ENCODE data around the gene SLAMF9.

GRCh38 chr1:159988006-159988405 is 34.0 kb upstream of the SLAMF9 start:
- no peak for TF ChIP-seq YY1 (IDR thresholded peaks at IDR 0.05; ENCODE audit: extremely low read depth, insufficient replicate concordance, low read depth, low read length)
- no peak for TF ChIP-seq EZH2 (IDR thresholded peaks at IDR 0.05)
- no peak for TF ChIP-seq RAD21 (IDR thresholded peaks at IDR 0.05; ENCODE audit: low read depth)
- TF ChIP-seq SP1 (IDR thresholded peaks at IDR 0.05; ENCODE audit: low read depth): no peak
- TF ChIP-seq ZBTB33 (IDR thresholded peaks at IDR 0.05; ENCODE audit: extremely low read depth, insufficient replicate concordance, low read length): no peak
- no peak for TF ChIP-seq CTCF (IDR thresholded peaks at IDR 0.05 in 2 of 3, conservative IDR thresholded peaks at IDR 0.05 in 1 of 3; ENCODE audit: borderline replicate concordance in 1 of 3, insufficient read depth in 1 of 3, low read depth in 2 of 3, low read length in 2 of 3)
- no peak for TF ChIP-seq POLR2A (IDR thresholded peaks at IDR 0.05; ENCODE audit: borderline replicate concordance, extremely low read depth, insufficient read depth, insufficient read length)
- TF ChIP-seq EZH2phosphoT487 (IDR thresholded peaks at IDR 0.05; ENCODE audit: borderline replicate concordance): no peak
- TF ChIP-seq REST (IDR thresholded peaks at IDR 0.05; ENCODE audit: low read depth): no peak
- no peak for TF ChIP-seq ZNF274 (IDR thresholded peaks at IDR 0.05; ENCODE audit: low read depth, low read length)
- no peak for TF ChIP-seq MAX (IDR thresholded peaks at IDR 0.05)
- no peak for TF ChIP-seq CEBPB (IDR thresholded peaks at IDR 0.05; ENCODE audit: low read depth)
- TF ChIP-seq FOSL1 (IDR thresholded peaks at IDR 0.05; ENCODE audit: low read depth): no peak
